B cell (primary cell): ENCODE results near the gene H2BK1.

Source experiments
- CTCF ChIP-seq: fragments of 200-600 bp; IDR thresholded peaks from one replicate; pipeline ENCODE4 v1.8.0; 2022; ENCODE audit warnings: antibody characterized with exemption, mild to moderate bottlenecking
- EZH2 ChIP-seq: IDR thresholded peaks from 2 replicates; pipeline ENCODE4 v1.6.1; 2012; ENCODE audit warnings: borderline replicate concordance, low read depth, mild to moderate bottlenecking, moderate library complexity, low read length; ENCODE audit not compliant: insufficient read depth, poor library complexity, severe bottlenecking

GRCh38 chr7:151252561-151252835 is 42.2 kb upstream of the H2BK1 start:
- TF ChIP-seq CTCF (no peak), EZH2 (no peak)
